Stimulated activated CD8-positive, alpha-beta memory T cell treated with anti-CD3 and anti-CD28 coated beads, Interleukin-12 subunit alpha, Interleukin-12 subunit beta, amount 100 ng/mL, for 1 hour (primary cell): ENCODE measurements around the gene ATG13.
"Not testable (repeated sequence)": the region's sequence is repeated elsewhere in the genome, so short reads cannot be mapped to it uniquely, and the experiment has no call there.

ENCODE experiments used
- DNase-seq: peaks from one replicate; pipeline ENCODE4 v3.0.0-alpha.2; 2020; ENCODE audit warnings: low read depth

The ATG13 gene

GRCh38 chr11:46697723-46698122 lies 80.4 kb downstream of the ATG13 start:
- no peak for DNase-seq

- no peak for DNase-seq
These were observed 81.2 kb downstream of the ATG13 start for GRCh38 chr11:46698597-46698996.

GRCh38 chr11:46700241-46701077 lies 83.1 kb downstream of the ATG13 start, which contains the start of the genes ARHGAP1 and ZNF408:
Gene ARHGAP1, minus strand, starts transcription at chr11:46700619. Its CDS starts 4,512 bp downstream, at chr11:46696107.
Gene ZNF408, plus strand, starts transcription at chr11:46701031. Its CDS starts 17 bp downstream, at chr11:46701048.
- peak; percentile 99 for DNase-seq

- no peak for DNase-seq
These were observed 83.8 kb downstream of the ATG13 start for GRCh38 chr11:46701078-46701654.

GRCh38 chr11:46705070-46705688 lies 87.8 kb downstream of the ATG13 start:
- no peak for DNase-seq

- DNase-seq, result no peak
These were observed 89.5 kb downstream of the ATG13 start for GRCh38 chr11:46706886-46707285.

- not testable (repeated sequence) for DNase-seq
These were observed 92.0 kb downstream of the ATG13 start for GRCh38 chr11:46709351-46709750.

GRCh38 chr11:46710821-46711269 lies 93.5 kb downstream of the ATG13 start:
- no peak for DNase-seq

- no peak for DNase-seq
These were observed 94.0 kb downstream of the ATG13 start for GRCh38 chr11:46711303-46711702.

- no peak for DNase-seq
These were observed 95.7 kb downstream of the ATG13 start for GRCh38 chr11:46712874-46713576.

- DNase-seq, result not testable (repeated sequence)
These were observed 100.4 kb downstream of the ATG13 start for GRCh38 chr11:46717825-46718154.

GRCh38 chr11:46718155-46719019 lies 101.0 kb downstream of the ATG13 start:
- no peak for DNase-seq

- DNase-seq, result no peak
These were observed 101.7 kb downstream of the ATG13 start, which contains the start of gene F2 for GRCh38 chr11:46719048-46719542. Gene F2, plus strand, starts transcription at chr11:46719213. Its CDS starts 23 bp downstream, at chr11:46719236.

- DNase-seq, result no peak
These were observed 102.3 kb downstream of the ATG13 start for GRCh38 chr11:46719543-46720218.

GRCh38 chr11:46721286-46721685 lies 103.9 kb downstream of the ATG13 start:
- DNase-seq, result no peak

- no peak for DNase-seq
These were observed 105.4 kb downstream of the ATG13 start for GRCh38 chr11:46722566-46723358.

GRCh38 chr11:46723359-46723680 lies 106.0 kb downstream of the ATG13 start:
- no peak for DNase-seq

GRCh38 chr11:46724088-46724487 lies 106.7 kb downstream of the ATG13 start:
- DNase-seq, result no peak
